HAP-1 (cell line): ENCODE results near the gene LY9.
"Not testable (repeated sequence)": the region's sequence is repeated elsewhere in the genome, so short reads cannot be mapped to it uniquely, and the experiment has no call there.

Source experiments
- DNase-seq, 2 experiments: peaks; one replicate each; pipeline ENCODE4 v3.0.0-alpha.2; 2016 to 2020; ENCODE audit warnings: low spot score in 2 of 2
- H3K27me3 ChIP-seq: fragments of 250-450 bp; sonication (Bioruptor Pico); 2 replicates; pipeline ENCODE4 v1.5.1; 2020; ENCODE audit warnings: low read depth, mild to moderate bottlenecking, moderate library complexity
- H3K36me3 ChIP-seq: fragments of 250-450 bp; sonication (Bioruptor Pico); replicated peaks from 2 replicates; pipeline ENCODE4 v1.5.1; 2020; ENCODE audit warnings: mild to moderate bottlenecking
- H3K4me1 ChIP-seq: fragments of 250-450 bp; sonication (Bioruptor Pico); 2 replicates; pipeline ENCODE4 v1.5.1; 2020; ENCODE audit warnings: mild to moderate bottlenecking
- H3K4me3 ChIP-seq: fragments of 250-450 bp; sonication (Bioruptor Pico); 2 replicates; pipeline ENCODE4 v1.5.1; 2020; ENCODE audit warnings: mild to moderate bottlenecking, moderate library complexity
- H3K9me3 ChIP-seq: fragments of 250-450 bp; sonication (Bioruptor Pico); 2 replicates; pipeline ENCODE4 v1.5.1; 2020; ENCODE audit warnings: mild to moderate bottlenecking, moderate library complexity
- in situ Hi-C: fragments of 300-500 bp; cut with MboI; formaldehyde crosslinking; loops from 3 replicates; pipeline ENCODE4 v1.14.3; 2020; ENCODE audit warnings: low sequenced_read_pairs, inconsistent platforms, mixed read lengths

LY9 gene

DNA sequence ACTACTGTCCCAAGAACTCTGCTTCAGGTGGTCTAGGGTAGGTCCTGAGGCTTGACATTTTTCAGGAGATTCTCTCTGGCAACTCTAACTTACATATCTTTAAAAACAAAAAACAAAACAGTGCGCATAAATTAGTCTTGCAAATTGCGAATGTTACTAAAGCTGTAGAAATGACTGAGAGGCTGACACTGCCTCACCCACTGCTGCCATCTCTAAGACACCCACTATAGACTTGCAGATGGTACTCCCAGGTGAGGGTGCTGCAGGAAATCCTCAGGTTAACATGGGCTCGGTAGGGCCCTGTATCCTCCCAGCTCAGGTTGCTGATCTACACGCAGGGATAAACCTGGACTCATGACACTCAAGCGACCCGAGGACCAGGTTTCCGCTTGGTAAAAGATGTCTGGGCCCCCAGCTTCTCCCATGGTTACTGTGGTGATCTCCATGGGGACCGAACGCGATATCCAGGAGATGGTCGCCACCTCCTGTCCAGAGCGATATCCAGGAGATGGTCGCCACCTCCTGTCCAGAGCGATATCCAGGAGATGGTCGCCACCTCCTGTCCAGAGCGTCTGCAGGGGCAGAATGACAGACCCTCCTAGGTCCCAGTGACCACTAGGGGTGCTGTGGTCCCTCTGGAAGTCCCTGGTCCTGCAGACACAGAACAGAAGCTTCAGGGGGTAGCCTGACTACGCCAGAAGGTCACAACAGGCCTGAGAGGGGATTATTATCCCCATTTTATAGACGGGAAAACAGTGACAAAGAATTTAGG is 16.2 kb upstream of the LY9 start:
- DNase-seq: peak; percentile 15 to 81
- in situ Hi-C loops: no loop called here
- H3K27me3 ChIP-seq: no peaks in the 10 kb centered on the region

DNA sequence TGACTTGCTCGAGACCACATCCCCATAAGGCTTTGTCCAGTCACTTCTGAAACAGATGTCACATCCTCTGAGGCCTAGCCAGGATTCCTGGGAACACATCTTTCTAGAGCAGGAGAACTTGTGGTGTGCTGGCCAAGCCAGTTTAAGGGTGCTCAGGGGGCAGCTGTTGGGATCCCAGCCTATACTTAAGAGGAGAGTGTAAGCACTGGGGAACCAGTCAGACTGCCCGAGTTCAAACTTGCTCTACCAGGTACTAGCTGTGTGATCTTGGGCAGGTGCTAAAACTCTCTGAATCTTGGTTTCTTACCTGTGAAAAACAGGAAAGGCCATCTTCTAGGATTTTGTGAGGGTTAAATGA is 15.6 kb upstream of the LY9 start:
- Histone ChIP-seq H3K9me3 (no peaks in the 10 kb centered on the region), H3K4me1 (no peaks in the 10 kb centered on the region), H3K4me3 (no peak overlapping the region), H3K27me3 (no peaks in the 10 kb centered on the region), H3K36me3 (no peaks in the 10 kb centered on the region)
- no peak for DNase-seq
- in situ Hi-C loops: no loop called here

More for the DNA sequence above, 16.2 kb upstream of the LY9 start:
- no peaks in the 10 kb centered on the region for H3K36me3 ChIP-seq
- H3K4me1 ChIP-seq: no peaks in the 10 kb centered on the region
- no peak overlapping the region for H3K4me3 ChIP-seq
- H3K9me3 ChIP-seq: no peaks in the 10 kb centered on the region

DNA sequence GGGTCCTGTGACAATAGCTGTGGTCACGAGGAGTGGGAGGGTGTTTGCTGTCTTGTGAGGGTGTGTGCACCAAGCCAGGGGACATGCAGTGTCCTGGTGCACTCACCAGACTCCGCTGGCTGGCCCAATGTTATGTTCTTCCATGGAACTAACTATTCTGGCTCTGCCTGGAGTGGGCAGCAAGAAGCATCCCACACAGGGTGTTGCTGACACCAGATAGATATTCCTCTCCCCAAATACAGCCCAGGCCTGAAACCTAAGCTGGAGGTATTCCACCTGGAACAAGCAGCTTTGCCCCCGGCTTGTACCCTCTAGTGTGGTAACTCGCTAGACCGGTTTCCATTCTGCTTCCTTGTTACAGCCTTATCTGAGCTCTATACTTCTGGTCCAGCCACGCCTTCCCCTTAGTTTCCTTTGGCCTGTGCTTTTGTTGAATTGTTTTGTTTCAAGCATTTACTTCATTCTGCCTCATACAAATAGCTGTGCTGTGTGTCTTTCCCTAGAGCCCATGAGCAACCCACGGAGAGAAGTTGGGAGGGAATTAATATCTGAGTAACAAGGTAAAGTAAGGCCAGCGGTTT is 14.7 kb upstream of the LY9 start:
- Histone ChIP-seq H3K9me3 (no peaks in the 10 kb centered on the region), H3K4me3 (no peak overlapping the region), H3K27me3 (no peaks in the 10 kb centered on the region), H3K36me3 (no peaks in the 10 kb centered on the region), H3K4me1 (no peaks in the 10 kb centered on the region)
- in situ Hi-C loops: no loop called here
- no peak for DNase-seq

DNA sequence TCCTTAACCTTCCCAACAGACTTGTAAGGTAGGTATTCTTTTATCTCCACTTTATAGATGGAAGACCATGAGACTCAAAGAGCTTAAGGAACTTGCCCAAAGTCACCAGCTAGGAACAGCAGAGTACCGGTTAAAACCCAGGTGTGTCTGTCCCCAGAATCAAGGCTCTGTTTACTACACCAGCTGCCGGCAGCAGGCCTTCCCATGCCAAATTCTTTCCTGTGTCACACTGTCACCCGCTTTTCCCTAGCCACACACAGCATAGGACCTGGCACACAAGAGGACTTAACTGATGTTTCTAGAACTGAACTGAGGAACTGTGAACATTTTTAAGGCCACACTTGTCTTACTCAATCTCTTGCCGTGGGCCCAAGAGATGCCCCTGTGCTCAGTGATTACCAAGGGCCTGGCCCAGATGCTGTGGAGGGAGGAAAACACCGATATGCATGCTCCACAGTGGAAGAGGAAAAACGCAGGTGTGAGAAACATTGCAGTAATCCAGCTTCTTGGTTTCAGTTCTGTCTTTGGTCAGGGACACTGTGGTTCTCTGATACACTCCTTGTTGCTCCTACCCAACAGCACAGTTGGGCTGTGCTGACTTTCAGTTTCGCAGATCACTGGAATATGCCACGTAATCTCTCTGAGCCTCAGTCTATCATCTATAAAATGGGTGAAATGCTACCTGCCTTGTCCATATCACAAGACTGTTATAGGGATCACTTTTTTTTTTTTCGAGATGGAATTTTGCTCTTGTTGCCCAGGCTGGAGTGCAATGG is 13.9 kb upstream of the LY9 start:
- Histone ChIP-seq H3K4me3 (no peak overlapping the region), H3K27me3 (no peaks in the 10 kb centered on the region), H3K4me1 (no peaks in the 10 kb centered on the region), H3K9me3 (no peaks in the 10 kb centered on the region), H3K36me3 (no peaks in the 10 kb centered on the region)
- no peak for DNase-seq
- in situ Hi-C loops: no loop called here

DNA sequence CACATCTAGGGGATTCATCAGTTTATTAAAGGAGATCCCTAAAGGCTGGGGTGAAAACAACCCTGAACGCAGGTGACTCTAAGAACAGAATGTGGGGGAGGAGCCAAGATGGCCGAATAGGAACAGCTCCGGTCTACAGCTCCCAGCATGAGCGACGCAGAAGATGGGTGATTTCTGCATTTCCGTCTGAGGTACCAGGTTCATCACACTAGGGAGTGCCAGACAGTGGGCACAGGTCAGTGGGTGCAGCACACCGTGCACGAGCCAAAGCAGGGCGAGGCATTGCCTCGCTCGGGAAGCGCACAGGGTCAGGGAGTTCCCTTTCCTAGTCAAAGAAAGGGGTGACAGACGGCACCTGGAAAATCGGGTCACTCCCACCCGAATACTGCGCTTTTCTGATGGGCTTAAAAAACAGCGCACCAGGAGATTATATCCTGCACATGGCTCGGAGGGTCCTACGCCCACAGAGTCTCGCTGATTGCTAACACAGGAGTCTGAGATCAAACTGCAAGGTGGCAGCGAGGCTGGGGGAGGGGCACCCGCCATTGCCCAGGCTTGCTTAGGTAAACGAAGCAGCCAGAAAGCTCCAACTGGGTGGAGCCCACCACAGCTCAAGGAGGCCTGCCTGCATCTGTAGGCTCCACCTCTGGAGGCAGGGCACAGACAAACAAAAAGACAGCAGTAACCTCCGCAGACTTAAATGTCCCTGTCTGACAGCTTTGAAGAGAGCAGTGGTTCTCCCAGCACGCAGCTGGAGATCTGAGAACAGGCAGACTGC is 12.8 kb upstream of the LY9 start:
- DNase-seq, H3K4me3 ChIP-seq, in situ Hi-C loops, H3K4me1 ChIP-seq, H3K36me3 ChIP-seq, H3K27me3 ChIP-seq, H3K9me3 ChIP-seq: not testable (repeated sequence)

DNA sequence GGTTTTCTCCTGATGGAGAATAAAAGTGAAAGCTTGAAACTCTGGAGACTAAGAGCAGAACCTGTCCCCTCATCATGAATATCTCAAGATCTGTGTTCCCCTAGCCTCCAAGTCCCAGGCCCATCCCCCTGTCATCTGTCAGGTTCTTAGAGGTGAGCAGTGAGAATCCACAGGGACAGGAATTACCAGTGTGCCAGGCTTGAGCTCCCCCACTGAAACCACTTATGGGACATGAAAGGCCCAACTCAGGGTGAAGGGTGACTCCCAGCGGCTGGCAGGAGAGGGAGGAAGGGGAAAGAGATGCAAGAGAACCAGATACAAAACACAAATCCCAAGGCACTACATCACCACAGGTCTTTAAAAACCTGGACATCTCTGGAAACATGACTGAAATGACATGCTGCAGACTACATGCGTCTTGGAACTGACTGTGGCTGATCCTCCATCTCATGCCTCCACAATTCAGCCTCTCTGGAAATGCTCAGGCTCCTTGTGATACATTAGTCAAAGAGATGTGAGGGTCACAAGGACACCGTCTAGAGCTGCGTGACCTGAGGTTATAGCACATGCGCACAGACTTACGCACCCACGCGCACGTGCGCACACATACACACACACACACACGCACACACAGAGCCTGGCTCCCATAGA is 6.8 kb upstream of the LY9 start:
- H3K27me3 ChIP-seq: no peaks in the 10 kb centered on the region
- in situ Hi-C loops: no loop called here
- no peaks in the 10 kb centered on the region for H3K9me3 ChIP-seq
- no peaks in the 10 kb centered on the region for H3K36me3 ChIP-seq
- H3K4me1 ChIP-seq: no peaks in the 10 kb centered on the region
- no peak for DNase-seq
- H3K4me3 ChIP-seq: no peak overlapping the region

DNA sequence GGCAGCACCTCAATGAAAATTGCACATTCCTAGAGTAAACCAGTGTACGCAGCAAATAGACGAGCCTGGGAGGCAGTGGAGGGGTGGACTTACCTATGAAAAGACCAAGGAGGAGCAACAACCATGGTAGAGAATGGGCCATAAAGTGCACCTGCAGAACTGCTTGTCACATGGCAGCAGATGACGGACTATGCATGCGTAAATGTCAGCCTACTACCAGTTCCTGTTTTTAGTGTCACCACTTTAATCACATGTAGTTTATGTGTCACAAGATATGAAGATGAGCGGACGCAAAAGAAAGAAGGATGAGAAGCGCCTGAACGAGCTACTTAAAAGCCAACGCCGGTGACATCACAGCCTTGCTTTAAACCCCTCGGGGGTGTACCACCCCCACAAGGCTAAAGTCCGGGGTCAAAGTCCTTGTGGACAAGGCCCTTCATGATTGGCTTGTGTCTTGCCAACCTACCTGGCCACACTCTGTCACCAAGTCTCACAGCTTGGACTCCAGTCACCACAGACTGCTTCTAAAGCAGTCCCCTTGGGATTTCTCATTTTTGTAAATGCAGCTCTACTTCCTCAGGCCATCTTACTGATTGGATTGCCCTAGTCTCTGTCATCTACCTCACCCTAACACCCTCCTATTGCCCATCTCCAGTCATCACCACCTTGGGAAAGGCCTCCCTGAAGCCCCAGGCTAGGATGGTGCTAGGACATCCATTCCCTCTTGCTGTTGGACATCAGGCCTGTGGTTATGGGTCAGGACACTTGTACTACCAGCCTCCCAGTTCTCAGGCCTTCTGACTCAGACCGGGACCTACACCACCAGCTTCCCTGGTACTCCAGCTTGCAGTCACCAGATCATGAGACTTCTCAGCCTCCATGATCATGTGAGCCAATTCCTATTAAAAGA is 6.0 kb upstream of the LY9 start:
- Histone ChIP-seq H3K4me1 (no peaks in the 10 kb centered on the region), H3K36me3 (no peaks in the 10 kb centered on the region), H3K27me3 (no peaks in the 10 kb centered on the region), H3K9me3 (no peaks in the 10 kb centered on the region), H3K4me3 (no peak overlapping the region)
- in situ Hi-C loops: no loop called here
- DNase-seq: no peak

DNA sequence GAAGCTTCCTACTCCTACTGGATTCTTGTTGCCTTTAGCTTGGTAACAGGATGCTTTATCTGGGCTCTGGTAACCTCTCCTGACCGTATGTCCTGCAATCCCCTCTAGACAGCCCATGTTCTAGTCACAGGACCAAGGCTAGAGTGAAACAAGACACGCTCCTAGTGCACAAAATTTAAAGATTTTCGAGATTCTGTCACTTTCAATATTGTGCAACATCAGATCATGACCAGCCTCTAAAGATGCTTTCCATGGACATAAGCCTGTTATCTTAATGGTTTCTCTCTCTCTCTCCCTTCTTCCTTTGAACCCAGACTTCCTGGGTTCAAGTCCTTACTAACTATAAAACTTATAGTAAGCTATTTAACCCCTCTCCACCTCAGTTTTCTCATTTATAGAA is 1.6 kb upstream of the LY9 start:
- H3K36me3 ChIP-seq: no peaks in the 10 kb centered on the region
- no peak overlapping the region for H3K4me3 ChIP-seq
- no peak for DNase-seq
- no peaks in the 10 kb centered on the region for H3K4me1 ChIP-seq
- no peaks in the 10 kb centered on the region for H3K9me3 ChIP-seq
- in situ Hi-C loops: no loop called here
- H3K27me3 ChIP-seq: no peaks in the 10 kb centered on the region

DNA sequence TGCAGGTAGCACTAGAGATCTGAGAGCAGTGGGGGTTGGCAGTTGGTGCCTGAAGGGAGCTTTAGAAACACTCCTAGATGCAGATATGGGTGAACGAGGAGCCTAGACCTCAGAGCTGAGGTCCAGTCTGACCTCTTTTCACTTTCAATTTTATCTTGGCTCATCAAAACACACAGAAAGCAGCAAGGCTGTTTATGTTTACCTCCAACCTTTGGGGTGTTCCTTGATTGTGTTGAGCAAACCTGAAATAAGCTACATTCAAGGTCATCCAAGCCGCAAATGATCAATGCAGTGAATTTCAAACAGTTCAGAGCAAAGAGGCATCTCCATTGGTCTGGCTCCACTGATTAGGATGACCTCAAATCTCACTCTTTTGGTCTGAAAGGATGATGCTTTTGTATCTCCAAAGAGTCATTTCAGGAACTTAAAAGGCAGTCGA is 1.3 kb downstream of the LY9 start:
- H3K9me3 ChIP-seq: no peaks in the 10 kb centered on the region
- H3K4me3 ChIP-seq: no peak overlapping the region
- no peaks in the 10 kb centered on the region for H3K27me3 ChIP-seq
- in situ Hi-C loops: no loop called here
- no peaks in the 10 kb centered on the region for H3K36me3 ChIP-seq
- DNase-seq: no peak
- no peaks in the 10 kb centered on the region for H3K4me1 ChIP-seq

DNA sequence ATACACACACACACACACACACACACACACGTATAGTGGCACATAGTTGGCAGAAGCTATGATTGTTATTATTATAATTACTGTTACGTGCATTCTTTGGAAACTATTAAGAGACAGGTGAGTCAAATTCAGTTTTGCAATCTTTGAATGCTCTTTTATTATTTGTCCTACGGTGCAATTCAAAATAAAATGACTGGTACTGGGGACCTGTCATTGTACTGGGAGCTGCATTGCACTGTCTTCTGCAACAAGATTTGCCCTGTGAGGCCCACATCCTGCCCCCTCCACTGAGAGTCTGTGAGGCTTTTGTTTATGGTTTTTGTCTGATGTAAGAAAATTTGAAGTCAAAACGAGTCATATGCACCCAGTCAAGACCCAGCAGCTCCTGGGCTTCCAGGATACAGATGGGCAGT is 1.9 kb downstream of the LY9 start:
- Histone ChIP-seq H3K4me1 (no peaks in the 10 kb centered on the region), H3K4me3 (no peak overlapping the region)
- in situ Hi-C loops: no loop called here

DNA sequence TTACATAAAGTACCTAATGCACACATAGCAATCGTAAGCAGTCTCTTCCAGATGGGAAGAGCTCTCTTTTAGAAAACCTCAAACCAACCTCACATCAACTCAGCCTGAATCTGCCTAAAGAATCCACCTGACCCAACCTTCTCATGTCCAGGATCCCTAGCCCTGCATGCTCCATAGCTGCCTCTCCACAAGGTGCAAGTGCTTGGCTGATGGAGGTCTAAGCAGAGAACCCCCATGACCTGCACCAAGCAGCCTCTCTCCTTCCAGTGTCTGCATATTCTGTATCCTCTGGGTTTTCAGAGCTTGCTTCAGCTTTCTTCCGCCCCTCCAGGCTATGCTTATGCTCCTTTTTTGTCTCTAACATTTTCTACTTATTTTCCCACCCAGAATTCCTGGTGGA is 2.5 kb downstream of the LY9 start:
- no peaks in the 10 kb centered on the region for H3K4me1 ChIP-seq
- H3K9me3 ChIP-seq: no peaks in the 10 kb centered on the region
- no peaks in the 10 kb centered on the region for H3K36me3 ChIP-seq
- no peaks in the 10 kb centered on the region for H3K27me3 ChIP-seq
- DNase-seq: no peak
- in situ Hi-C loops: no loop called here
- no peak overlapping the region for H3K4me3 ChIP-seq

More for the DNA sequence above, 1.9 kb downstream of the LY9 start:
- Histone ChIP-seq H3K9me3 (no peaks in the 10 kb centered on the region), H3K36me3 (no peaks in the 10 kb centered on the region), H3K27me3 (no peaks in the 10 kb centered on the region)
- no peak for DNase-seq

DNA sequence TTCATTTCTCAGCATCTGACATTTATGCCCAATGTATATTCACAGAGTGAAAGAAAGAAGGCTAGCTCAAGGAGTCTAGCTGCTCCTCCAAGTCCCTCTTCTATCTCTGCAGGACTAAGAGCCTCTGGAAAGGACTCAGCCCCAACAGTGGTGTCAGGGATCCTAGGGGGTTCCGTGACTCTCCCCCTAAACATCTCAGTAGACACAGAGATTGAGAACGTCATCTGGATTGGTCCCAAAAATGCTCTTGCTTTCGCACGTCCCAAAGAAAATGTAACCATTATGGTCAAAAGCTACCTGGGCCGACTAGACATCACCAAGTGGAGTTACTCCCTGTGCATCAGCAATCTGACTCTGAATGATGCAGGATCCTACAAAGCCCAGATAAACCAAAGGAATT is 3.7 kb downstream of the LY9 start:
- Histone ChIP-seq H3K9me3 (0 out of 2 replicates have a peak, but pooled peaks cover 2% of the 10 kb centered on the region), H3K4me1 (no peaks in the 10 kb centered on the region), H3K36me3 (no peaks in the 10 kb centered on the region), H3K4me3 (no peak overlapping the region), H3K27me3 (no peaks in the 10 kb centered on the region)
- DNase-seq: no peak
- in situ Hi-C loops: no loop called here
